K562 (cell line): ENCODE results near the gene CSKMT. TPM values are rescaled to one million over a fixed set of nuclear protein-coding genes. Genes with fewer than 3 reads are reported as not detected.

Experiments used
- ARID4B ChIP-seq: sonication (generic); formaldehyde crosslinking; IDR thresholded peaks from 2 replicates; pipeline ENCODE4 v1.8.0; 2022; ENCODE audit warnings: mild to moderate bottlenecking, missing genetic modification reagents
- ATF7 ChIP-seq: fragments of 450-650 bp; IDR thresholded peaks from 2 replicates; pipeline ENCODE4 v1.7.1; 2014; ENCODE audit warnings: mild to moderate bottlenecking, moderate library complexity
- BDP1 ChIP-seq: IDR thresholded peaks from 3 replicates; pipeline ENCODE4 v1.6.1; 2011; ENCODE audit not compliant: insufficient read length, insufficient read depth
- GTF2E2 ChIP-seq: fragments of 200-800 bp; sonication (Bioruptor generic); IDR thresholded peaks from 2 replicates; pipeline ENCODE4 v1.6.1; 2016; ENCODE audit warnings: missing genetic modification characterization, missing compliant biosample characterization
- HDAC6 ChIP-seq: IDR thresholded peaks from 2 replicates; pipeline ENCODE4 v1.6.1; 2012; ENCODE audit warnings: low read depth, mild to moderate bottlenecking, control low read depth, inconsistent platforms, low read length, moderate library complexity
- MTA2 ChIP-seq: fragments of 450-650 bp; IDR thresholded peaks from 2 replicates; pipeline ENCODE4 v1.6.1; 2016; ENCODE audit warnings: low read depth
- MTF1 ChIP-seq: fragments of 250-450 bp; sonication (Bioruptor Pico); IDR thresholded peaks from 2 replicates; pipeline ENCODE4 v1.9.0; 2021; ENCODE audit warnings: moderate library complexity, mild to moderate bottlenecking, inconsistent platforms, borderline replicate concordance
- MXI1 ChIP-seq: IDR thresholded peaks from 2 replicates; pipeline ENCODE4 v1.6.1; 2011; ENCODE audit warnings: low read depth, mild to moderate bottlenecking, improper control_type of control experiment, low read length
- PBX2 ChIP-seq, 2 experiments: IDR thresholded peaks in 1 of 2; conservative IDR thresholded peaks in 1 of 2; 2 replicates each; pipeline ENCODE4 v1.6.1; 2016; ENCODE audit warnings: low read depth in 2 of 2, mild to moderate bottlenecking in 1 of 2, missing compliant biosample characterization in 1 of 2, missing genetic modification characterization in 1 of 2, moderate library complexity in 1 of 2
- POLR2G ChIP-seq: fragments of 200-400 bp; formaldehyde crosslinking; IDR thresholded peaks from 2 replicates; pipeline ENCODE4 v1.6.1; 2017; ENCODE audit warnings: low read depth, mild to moderate bottlenecking, antibody characterized with exemption, low read length, moderate library complexity
- POU5F1 ChIP-seq: fragments of 150-350 bp; IDR thresholded peaks from 2 replicates; pipeline ENCODE4 v1.6.1; 2014; ENCODE audit warnings: borderline replicate concordance, low read length, low read depth, mild to moderate bottlenecking; ENCODE audit not compliant: partially characterized antibody
- RB1 ChIP-seq: fragments of 450-650 bp; IDR thresholded peaks from 2 replicates; pipeline ENCODE4 v1.6.1; 2017; ENCODE audit warnings: low read depth, mild to moderate bottlenecking
- SIN3A ChIP-seq, 2 experiments: fragments of 150-350 bp in 1 of 2; IDR thresholded peaks; 2 replicates each; pipeline ENCODE4 v1.6.1; 2011 to 2016; ENCODE audit warnings: borderline replicate concordance in 2 of 2, low read depth in 2 of 2, low read length in 2 of 2, mild to moderate bottlenecking in 2 of 2, moderate library complexity in 2 of 2; ENCODE audit not compliant: control insufficient read depth in 1 of 2
- U2AF1 ChIP-seq: fragments of 200-400 bp; formaldehyde crosslinking; optimal IDR thresholded peaks from 2 replicates; pipeline ENCODE3; 2017; ENCODE audit warnings: mild to moderate bottlenecking, low read depth, low read length, moderate library complexity
- ZBED1 ChIP-seq: IDR thresholded peaks from 2 replicates; pipeline ENCODE4 v1.6.1; 2014
- ZNF24 ChIP-seq: fragments of 450-650 bp; IDR thresholded peaks from 2 replicates; pipeline ENCODE4 v1.6.1; 2016
- polyA plus RNA-seq, 8 experiments: library from polyadenylated mRNA; depleted of rRNA in 4 of 8; stranded (reverse) in 5 of 8; unstranded in 3 of 8; fragments of >200 nt; fragmentation: Nextera tagmentation in 2 of 8; fragmentation: Illumina TruSeq in 1 of 8; extraction: Ambion mirVana in 2 of 8; extraction: Trizol in 1 of 8; gene quantifications; 2 replicates each; pipeline versions ENCODE4 v1.2.1 to v1.2.3, GENCODE V29; 2011 to 2014; ENCODE audit warnings: inconsistent platforms in 1 of 8, missing spikeins in 1 of 8
- total RNA-seq, 7 experiments: library from RNA; depleted of rRNA in 6 of 7; stranded (reverse); fragments of >200 nt in 6 of 7; fragmentation: Illumina TruSeq in 2 of 7; extraction: Trizol in 2 of 7; gene quantifications; 2 replicates each; pipeline versions ENCODE4 v1.2.1 to v1.2.3, GENCODE V29; 2011 to 2021; ENCODE audit warnings: low replicate concordance in 1 of 7
- TF ChIP-seq, protein P1 (sequence below): fragments of 200-800 bp; sonication (Bioruptor generic); IDR thresholded peaks from 2 replicates; pipeline ENCODE4 v1.6.1; 2017; ENCODE audit warnings: missing genetic modification characterization, missing compliant biosample characterization

Gene CSKMT
- total and polyA plus RNA-seq, 9 of the 15 experiments (the other 6 are each of a cell fraction or from before 2014, with no cell fraction given): 10.3 to 108 (median 27.2) TPM

DNA sequence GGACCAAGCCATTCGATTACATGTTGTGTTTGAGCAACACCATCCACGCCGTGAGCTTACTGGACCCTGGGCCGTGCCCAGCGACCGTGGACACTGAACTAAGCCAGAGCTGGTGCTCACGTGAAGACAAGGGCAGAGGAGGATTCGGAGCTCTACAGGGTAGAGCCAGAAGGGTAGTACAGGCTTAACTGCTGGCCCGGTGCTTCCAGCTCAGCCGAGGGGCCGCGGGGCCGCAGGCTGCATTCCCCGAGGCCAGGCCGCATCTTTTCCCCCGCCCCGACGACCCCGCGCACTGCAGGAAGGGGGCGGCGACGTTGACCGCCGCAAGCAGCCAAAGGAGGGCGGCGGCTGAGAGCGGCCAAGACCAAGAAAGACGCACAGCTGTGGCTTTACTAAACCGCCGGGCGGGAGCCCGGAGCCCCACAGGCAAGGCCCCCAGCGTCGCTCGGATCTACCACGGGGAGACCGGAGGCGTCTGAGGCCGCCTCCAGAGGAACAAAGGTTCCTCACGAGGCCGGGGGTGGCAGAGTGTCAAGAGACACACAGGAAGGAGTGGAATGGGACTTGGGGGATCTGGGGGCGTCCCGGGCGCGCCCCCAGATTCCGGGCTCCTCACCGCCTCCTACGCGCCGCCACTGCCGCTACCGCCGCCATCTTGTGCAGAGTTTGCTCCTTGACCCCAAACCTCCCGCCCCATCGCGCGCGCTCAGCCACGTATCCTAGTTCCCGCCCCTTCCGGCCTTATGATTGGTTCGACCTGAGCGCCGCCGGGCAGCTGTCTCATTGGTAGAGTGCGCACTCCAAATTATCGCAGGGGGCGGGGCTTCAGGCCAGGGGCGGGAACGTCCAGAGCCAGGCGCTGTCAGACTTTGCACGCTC is 18.9 kb upstream of the CSKMT start, which contains the start of gene GANAB (continued):
- TF ChIP-seq GTF2E2 (peak; percentile 80; the same call in 1 of the 2 replicates), ZBED1 (peak; percentile 30; the same call in 1 of the 2 replicates), PBX2 (CRISPR knock-in tag; IDR thresholded peaks at IDR 0.05; ENCODE audit: low read depth) (0 out of 2 replicates have a peak, but pooled peaks have one; percentile 16), PBX2 (tag; conservative IDR thresholded peaks at IDR 0.05; ENCODE audit: low read depth) (no peak), BDP1 (no peak), U2AF1 (peak; percentile 58), POLR2G (peak; percentile 98), RB1 (peak; percentile 75; the same call in 1 of the 2 replicates), POU5F1 (no peak), MTA2 (peak; percentile 39; the same call in 1 of the 2 replicates), MTF1 (CRISPR knock-in tag) (no peak), ZNF24 (no peak), ARID4B (CRISPR knock-in tag) (no peak; the same call in 1 of the 2 replicates), HDAC6 (no peak), MXI1 (0 out of 2 replicates have a peak, but pooled peaks have one; percentile 67), ATF7 (peak; percentile 68; the same call in 1 of the 2 replicates), SIN3A (IDR thresholded peaks at IDR 0.05; ENCODE audit: borderline replicate concordance in 2 of 2, control insufficient read depth in 1 of 2, low read depth in 2 of 2, low read length in 2 of 2) (peak in 1 of 2 experiments; percentile 75; a peak in 1 of 4 replicates)
- TF ChIP-seq, protein P1, sequence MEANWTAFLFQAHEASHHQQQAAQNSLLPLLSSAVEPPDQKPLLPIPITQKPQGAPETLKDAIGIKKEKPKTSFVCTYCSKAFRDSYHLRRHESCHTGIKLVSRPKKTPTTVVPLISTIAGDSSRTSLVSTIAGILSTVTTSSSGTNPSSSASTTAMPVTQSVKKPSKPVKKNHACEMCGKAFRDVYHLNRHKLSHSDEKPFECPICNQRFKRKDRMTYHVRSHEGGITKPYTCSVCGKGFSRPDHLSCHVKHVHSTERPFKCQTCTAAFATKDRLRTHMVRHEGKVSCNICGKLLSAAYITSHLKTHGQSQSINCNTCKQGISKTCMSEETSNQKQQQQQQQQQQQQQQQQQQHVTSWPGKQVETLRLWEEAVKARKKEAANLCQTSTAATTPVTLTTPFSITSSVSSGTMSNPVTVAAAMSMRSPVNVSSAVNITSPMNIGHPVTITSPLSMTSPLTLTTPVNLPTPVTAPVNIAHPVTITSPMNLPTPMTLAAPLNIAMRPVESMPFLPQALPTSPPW (CRISPR knock-in tag): peak; percentile 57
